GM21360 (cell line): ENCODE data around the gene PLSCR4.
"Not testable (repeated sequence)": the region's sequence is repeated elsewhere in the genome, so short reads cannot be mapped to it uniquely, and the experiment has no call there.

Experiments
- ATAC-seq: cut with Tn5 transposase; IDR thresholded peaks from one replicate; pipeline ENCODE4 v1.9.1; 2021; ENCODE audit warnings: mild to moderate bottlenecking, moderate library complexity; ENCODE audit not compliant: unreplicated experiment

The PLSCR4 gene, protein sequence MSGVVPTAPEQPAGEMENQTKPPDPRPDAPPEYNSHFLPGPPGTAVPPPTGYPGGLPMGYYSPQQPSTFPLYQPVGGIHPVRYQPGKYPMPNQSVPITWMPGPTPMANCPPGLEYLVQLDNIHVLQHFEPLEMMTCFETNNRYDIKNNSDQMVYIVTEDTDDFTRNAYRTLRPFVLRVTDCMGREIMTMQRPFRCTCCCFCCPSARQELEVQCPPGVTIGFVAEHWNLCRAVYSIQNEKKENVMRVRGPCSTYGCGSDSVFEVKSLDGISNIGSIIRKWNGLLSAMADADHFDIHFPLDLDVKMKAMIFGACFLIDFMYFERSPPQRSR

DNA sequence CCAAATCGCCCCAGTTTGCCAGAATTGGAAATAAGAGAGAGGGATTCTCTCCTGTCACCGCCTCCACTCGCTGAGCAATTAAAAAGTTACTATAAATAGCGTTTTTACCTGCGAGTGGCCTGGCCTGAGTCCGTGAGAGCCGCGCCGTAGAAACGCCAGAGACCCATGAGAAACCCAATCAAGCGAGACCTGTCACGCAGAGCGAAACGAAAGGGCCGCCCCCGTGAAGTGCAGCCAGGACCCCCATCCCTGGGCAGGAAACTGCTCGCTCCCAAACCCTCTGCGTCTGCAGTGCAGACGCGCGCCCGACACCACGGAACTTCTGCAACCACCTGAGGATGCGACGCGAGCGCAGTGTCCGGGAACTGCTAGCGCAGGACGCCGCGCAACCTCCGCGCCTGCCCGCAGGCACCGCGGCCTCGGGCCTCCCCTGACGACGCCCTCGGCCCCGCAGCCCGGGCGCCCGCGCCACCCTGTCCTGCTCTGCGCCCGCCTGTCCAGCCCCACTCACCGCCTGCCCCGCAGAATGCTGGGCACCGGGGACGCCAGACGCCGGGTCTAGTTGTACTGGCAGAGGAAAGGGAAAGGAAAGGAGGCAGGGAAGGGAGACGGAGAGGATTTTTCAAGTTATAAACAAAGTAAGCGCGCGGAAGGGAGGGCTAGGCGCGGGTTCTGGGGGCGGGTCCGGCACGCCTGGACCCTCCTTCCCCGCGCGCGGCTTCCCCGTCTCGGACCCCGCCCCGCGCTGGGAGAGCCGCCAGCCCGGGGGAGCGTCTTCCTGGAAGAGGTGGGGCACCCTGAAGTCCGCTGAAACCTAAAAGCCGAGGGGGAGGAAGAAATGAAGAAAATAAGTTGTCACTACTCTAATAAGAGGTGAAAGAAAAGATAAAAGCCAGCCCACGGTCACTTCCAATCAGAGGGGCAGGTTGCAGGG lies at the start of gene PLSCR4:
Gene PLSCR4 (minus strand): TSS at position 657 of the 934 bp plus-strand sequence. CDS start 29,034 bp downstream, outside the sequence.
- no peak for ATAC-seq

DNA sequence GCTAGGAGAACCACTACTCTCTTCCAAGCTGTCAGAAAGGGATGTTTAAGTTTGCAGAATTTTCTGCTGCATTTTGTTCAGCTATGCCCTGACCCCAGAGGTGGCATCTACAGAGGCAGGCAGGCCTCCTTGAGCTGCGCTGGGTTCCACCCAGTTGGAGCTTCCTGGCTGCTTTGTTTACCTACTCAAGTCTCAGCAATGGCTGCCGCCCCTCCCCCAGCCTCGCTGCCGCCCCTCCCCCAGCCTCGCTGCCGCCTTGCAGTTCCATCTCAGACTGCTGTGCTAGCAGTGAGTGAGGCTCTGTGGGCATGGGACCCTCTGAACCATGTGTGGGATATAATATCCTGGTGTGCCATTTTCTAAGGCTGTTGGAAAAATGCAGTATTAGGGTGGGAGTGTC lies 42.5 kb upstream of the PLSCR4 start:
- ATAC-seq = not testable (repeated sequence)

- ATAC-seq = no peak
Measured at GRCh38 chr3:146283781-146284445, 33.0 kb upstream of the PLSCR4 start.

- ATAC-seq = no peak
Measured at GRCh38 chr3:146280864-146281263, 30.0 kb upstream of the PLSCR4 start.

DNA sequence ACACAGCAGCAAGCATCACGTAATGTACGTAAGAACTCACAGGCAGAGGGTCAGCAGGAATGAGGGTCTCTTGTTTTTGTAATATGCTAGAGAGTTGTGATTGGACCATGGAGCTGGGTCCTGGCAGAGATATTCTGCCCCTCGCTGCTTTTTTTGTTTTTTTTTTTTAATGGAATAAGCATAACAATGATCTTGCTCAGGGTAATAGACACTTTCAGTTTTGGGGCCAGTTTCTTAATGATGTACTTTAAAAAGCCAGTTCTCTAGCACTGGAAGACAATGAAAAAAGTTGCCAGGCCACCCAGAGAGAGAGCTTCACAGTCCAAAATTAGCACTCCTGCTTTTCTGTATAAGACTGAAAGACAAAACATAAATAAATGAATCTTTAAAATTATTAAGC lies 29.0 kb upstream of the PLSCR4 start:
- no peak for ATAC-seq

GRCh38 chr3:146279013-146279412 lies 28.1 kb upstream of the PLSCR4 start:
- ATAC-seq = no peak

DNA sequence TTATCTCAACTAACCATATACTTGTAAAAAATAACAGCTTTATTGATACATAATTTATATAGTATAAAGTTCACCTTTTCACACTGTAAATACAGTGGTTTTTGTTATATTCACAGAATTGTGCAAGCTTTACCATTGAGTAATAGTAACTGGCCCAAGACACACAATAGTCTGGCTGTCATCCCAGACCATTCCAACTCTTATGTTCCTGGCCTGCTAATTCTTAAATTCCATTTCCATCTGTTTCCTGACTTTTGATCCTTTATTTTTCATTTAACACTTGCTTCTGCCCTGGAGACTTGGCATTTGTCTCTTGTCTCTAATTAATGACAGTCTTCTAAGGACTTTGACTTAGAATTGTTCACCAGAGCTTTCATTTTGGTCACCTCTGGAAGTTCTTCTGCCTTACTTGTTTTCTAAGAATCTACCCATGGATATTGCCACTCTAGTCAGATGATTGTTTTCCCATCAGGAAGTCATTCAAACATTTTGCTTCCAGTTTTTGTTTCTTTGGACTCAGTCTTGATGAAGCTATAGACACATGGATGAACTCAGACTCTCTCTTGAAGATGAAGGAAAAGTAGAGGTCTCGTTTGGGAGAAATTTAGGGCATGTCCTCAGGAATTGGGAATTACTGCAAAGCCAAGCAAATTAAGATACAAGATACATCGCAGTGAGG lies 27.2 kb upstream of the PLSCR4 start:
- no peak for ATAC-seq

DNA sequence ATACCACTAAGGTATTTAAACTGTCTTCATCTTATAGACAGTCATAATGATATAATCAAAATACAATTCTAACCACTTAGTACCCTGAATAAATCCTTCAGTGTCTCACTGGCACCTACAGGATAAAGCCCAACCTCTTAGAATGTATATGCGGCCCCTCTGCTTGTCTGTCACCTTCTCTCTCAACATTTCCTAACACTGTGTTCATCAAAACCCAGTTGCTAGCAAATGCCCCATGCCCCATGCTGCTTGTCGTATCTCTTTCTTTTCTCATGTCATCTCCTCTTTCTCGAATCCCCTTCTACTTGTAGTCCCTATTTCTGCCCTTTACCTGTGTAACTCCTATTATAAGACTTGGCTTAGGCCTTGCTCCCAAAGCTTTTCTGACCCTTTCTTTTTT lies 24.6 kb upstream of the PLSCR4 start:
- ATAC-seq = no peak

DNA sequence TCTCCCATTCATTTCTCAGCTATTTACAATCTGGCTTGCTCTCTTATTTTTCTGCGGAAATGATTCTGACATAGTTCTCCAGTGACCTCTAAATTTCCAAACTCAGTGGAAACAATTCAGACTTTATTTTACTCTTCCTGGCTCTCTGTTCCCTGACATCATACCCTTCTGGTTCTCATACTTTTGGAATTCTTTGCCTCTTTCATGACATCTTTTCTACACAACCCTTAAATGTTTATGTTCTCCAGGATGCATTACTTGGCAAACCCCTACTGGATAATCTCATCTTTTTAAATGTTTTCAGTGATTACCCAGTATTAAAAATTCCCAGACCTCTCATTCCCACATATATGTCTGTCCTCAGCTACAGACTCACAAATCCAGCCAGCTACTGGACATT lies 23.9 kb upstream of the PLSCR4 start:
- ATAC-seq = no peak

- no peak for ATAC-seq
Measured at GRCh38 chr3:146273721-146274407, 23.0 kb upstream of the PLSCR4 start.

DNA sequence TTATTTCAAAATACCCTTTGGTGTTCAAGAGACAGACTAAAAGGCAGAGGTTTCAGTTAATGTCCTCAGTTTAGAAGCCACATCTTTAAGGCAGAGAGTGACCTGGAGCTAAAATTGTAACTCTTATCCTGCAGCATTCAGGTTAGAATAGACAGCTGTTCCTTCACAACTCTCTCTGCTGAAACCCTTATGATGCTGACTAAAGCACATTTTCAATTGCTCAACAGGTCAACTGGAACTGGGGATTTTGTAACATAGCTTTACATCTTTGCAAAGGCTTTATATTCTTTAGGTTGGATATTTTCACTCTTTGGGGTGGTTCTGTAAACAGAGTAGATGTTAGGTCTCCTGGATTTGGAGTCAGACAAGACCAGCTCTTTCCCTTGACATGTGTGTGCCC lies 20.3 kb upstream of the PLSCR4 start:
- no peak for ATAC-seq

- no peak for ATAC-seq
Measured at GRCh38 chr3:146269271-146269670, 18.4 kb upstream of the PLSCR4 start.

GRCh38 chr3:146268535-146269219 lies 17.8 kb upstream of the PLSCR4 start:
- no peak for ATAC-seq

DNA sequence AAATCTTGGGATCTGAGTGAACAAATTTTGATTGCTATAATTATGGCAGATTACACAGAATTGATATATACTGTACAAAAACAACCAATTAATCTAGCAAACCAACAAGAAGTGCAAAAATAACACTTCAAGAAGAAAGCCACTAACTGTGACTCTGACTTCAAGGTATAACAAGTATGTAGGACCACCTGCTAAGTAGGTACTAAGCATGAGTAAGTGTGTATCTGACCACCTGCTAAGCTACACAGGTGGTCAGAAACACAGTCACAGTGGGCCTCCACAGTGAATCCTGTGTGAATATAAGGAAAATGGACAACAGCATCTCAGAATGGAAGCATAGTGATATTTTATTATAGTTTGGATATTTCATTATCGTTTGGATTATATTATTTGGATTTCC lies 14.8 kb upstream of the PLSCR4 start:
- ATAC-seq = no peak

- ATAC-seq = no peak
Measured at GRCh38 chr3:146262371-146263110, 11.6 kb upstream of the PLSCR4 start.

- no peak for ATAC-seq
Measured at GRCh38 chr3:146259880-146260589, 9.1 kb upstream of the PLSCR4 start.

DNA sequence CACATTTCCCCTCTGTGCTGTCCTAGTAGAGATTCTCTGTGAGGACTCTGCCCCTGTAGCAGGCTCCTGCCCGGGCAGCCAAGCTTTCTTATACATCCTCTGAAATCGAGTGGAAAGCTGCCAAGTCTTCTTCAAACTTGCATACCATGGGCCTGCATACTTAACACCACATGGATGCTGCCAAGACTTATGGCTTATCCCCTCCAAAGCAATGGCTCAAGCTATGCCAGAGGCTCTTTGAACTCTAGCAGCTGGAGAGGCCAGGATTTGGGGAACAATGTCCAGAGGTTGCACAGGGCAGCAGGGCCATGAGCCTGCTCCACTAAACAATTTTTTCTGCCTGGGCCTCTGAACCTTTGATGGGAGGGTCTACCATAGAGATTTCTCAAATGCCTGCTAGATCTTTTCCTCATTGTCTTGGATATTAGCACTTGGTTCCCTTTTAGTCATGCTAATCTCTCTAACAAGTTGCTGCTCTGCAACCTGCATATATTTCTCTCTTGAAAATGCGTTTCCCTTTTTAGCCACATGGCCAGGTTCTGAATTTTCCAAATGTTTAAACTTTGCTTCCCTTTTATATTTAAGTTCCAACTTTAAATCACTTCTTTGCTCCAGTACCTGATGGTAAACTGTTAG lies 6.1 kb upstream of the PLSCR4 start:
- ATAC-seq = no peak

GRCh38 chr3:146252445-146252844 lies 1.5 kb upstream of the PLSCR4 start:
- ATAC-seq = not testable (repeated sequence)
